ENCODE data around the gene RPRD1A. TPM values are rescaled to one million over a fixed set of nuclear protein-coding genes. Genes with fewer than 3 reads are reported as not detected.

RPRD1A gene
- total and polyA plus RNA-seq, 9 of the 15 experiments (the other 6 are each of a cell fraction or from before 2014, with no cell fraction given): 30.2 to 142 (median 66.0) TPM

- H3K4me2 ChIP-seq (ENCODE audit: insufficient read depth, low read length): no peak overlapping the region
- intact Hi-C loops (cut with micrococcal nuclease): no loop called here
- H2AFZ ChIP-seq (ENCODE audit: low read depth, low read length): no peak overlapping the region
- peaks cover 1% of the 10 kb centered on the region; the same call in 1 of the 2 replicates for H3K9me3 ChIP-seq (replicated peaks; ENCODE audit: control insufficient read depth, insufficient read depth, low read depth, low read length)
- H4K20me1 ChIP-seq (replicated peaks; ENCODE audit: control insufficient read depth, insufficient read depth, low read length): peaks cover 3% of the 10 kb centered on the region; the same call in 1 of the 2 replicates
- H3K27me3 ChIP-seq (ENCODE audit: control insufficient read depth in 2 of 2, insufficient read depth in 2 of 2, low read length in 2 of 2): no peaks in the 10 kb centered on the region
- ATAC-seq: no peak
- H3K79me2 ChIP-seq (ENCODE audit: control insufficient read depth, insufficient read depth, low read length): peaks cover 96% of the 10 kb centered on the region
- CTCF ChIA-PET (ENCODE audit: low intra/inter-chr PET ratio): no interaction called here
- no peaks in the 10 kb centered on the region for H3K9me1 ChIP-seq (ENCODE audit: control insufficient read depth, insufficient read depth, low read length)
- no peak for DNase-seq (ENCODE audit: extremely low read depth in 1 of 4, low spot score in 3 of 4)
- H3K27ac ChIP-seq (ENCODE audit: extremely low read depth, low read depth, low read length): no peak overlapping the region
- POLR2A ChIA-PET: interaction anchor here (0.8 kb wide), 1 partner anchor 14 kb away, joined by 3 read pairs; no protein-coding TSS in a partner anchor
- H3K4me1 ChIP-seq (replicated peaks in 1 of 2; ENCODE audit: control insufficient read depth in 2 of 2, insufficient read depth in 2 of 2, low read length in 2 of 2): no peaks in the 10 kb centered on the region
- no peak overlapping the region for H3K9ac ChIP-seq (ENCODE audit: insufficient read depth in 1 of 2, low read depth in 2 of 2, low read length in 2 of 2)
- in situ Hi-C loops (cut with MboI): no loop called here
- no peak overlapping the region for H3K4me3 ChIP-seq
- H3K36me3 ChIP-seq (ENCODE audit: control insufficient read depth, insufficient read depth, low read length): peaks cover 10% of the 10 kb centered on the region
- no TSS peak for BruUV-seq (replicated peaks)
- no peak for FAIRE-seq
- no peak for TF ChIP-seq ZNF586 (CRISPR knock-in tag; conservative IDR thresholded peaks at IDR 0.05)
- TF ChIP-seq KDM2B (CRISPR knock-in tag; IDR thresholded peaks at IDR 0.05): no peak
- TF ChIP-seq, protein P1, sequence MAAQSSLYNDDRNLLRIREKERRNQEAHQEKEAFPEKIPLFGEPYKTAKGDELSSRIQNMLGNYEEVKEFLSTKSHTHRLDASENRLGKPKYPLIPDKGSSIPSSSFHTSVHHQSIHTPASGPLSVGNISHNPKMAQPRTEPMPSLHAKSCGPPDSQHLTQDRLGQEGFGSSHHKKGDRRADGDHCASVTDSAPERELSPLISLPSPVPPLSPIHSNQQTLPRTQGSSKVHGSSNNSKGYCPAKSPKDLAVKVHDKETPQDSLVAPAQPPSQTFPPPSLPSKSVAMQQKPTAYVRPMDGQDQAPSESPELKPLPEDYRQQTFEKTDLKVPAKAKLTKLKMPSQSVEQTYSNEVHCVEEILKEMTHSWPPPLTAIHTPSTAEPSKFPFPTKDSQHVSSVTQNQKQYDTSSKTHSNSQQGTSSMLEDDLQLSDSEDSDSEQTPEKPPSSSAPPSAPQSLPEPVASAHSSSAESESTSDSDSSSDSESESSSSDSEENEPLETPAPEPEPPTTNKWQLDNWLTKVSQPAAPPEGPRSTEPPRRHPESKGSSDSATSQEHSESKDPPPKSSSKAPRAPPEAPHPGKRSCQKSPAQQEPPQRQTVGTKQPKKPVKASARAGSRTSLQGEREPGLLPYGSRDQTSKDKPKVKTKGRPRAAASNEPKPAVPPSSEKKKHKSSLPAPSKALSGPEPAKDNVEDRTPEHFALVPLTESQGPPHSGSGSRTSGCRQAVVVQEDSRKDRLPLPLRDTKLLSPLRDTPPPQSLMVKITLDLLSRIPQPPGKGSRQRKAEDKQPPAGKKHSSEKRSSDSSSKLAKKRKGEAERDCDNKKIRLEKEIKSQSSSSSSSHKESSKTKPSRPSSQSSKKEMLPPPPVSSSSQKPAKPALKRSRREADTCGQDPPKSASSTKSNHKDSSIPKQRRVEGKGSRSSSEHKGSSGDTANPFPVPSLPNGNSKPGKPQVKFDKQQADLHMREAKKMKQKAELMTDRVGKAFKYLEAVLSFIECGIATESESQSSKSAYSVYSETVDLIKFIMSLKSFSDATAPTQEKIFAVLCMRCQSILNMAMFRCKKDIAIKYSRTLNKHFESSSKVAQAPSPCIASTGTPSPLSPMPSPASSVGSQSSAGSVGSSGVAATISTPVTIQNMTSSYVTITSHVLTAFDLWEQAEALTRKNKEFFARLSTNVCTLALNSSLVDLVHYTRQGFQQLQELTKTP (IDR thresholded peaks at IDR 0.05; ENCODE audit: low read depth in 1 of 2, partially characterized antibody in 2 of 2): no peak
- TF ChIP-seq ZNF785 (CRISPR knock-in tag; IDR thresholded peaks at IDR 0.05): no peak
Observed at GRCh38 chr18:36050479-36050878, 16.9 kb downstream of the RPRD1A start.
